ENCODE results near the gene PDCD2L. TPM values are rescaled to one million over a fixed set of nuclear protein-coding genes. Genes with fewer than 3 reads are reported as not detected.
"Not testable (repeated sequence)": the region's sequence is repeated elsewhere in the genome, so short reads cannot be mapped to it uniquely, and the experiment has no call there.

PDCD2L gene
- total and polyA plus RNA-seq, 9 of the 15 experiments (the other 6 are each of a cell fraction or from before 2014, with no cell fraction given), result 12.1 to 68.5 (median 56.3) TPM

- H3K9ac ChIP-seq (ENCODE audit: insufficient read depth in 1 of 2, low read depth in 2 of 2, low read length in 2 of 2); DNase-seq (ENCODE audit: extremely low read depth in 1 of 4, low spot score in 3 of 4); H3K27ac ChIP-seq (ENCODE audit: extremely low read depth, low read depth, low read length); in situ Hi-C loops (cut with MboI); intact Hi-C loops (cut with micrococcal nuclease); H3K4me1 ChIP-seq (replicated peaks in 1 of 2; ENCODE audit: control insufficient read depth in 2 of 2, insufficient read depth in 2 of 2, low read length in 2 of 2); ATAC-seq; CTCF ChIA-PET (ENCODE audit: low intra/inter-chr PET ratio); H3K27me3 ChIP-seq (ENCODE audit: control insufficient read depth in 2 of 2, insufficient read depth in 2 of 2, low read length in 2 of 2); H3K4me2 ChIP-seq (ENCODE audit: insufficient read depth, low read length); H3K9me1 ChIP-seq (ENCODE audit: control insufficient read depth, insufficient read depth, low read length); H2AFZ ChIP-seq (ENCODE audit: low read depth, low read length); H4K20me1 ChIP-seq (replicated peaks; ENCODE audit: control insufficient read depth, insufficient read depth, low read length); BruUV-seq (replicated peaks); H3K4me3 ChIP-seq; FAIRE-seq: not testable (repeated sequence)
- H3K79me2 ChIP-seq (ENCODE audit: control insufficient read depth, insufficient read depth, low read length), result peaks cover 20% of the 10 kb centered on the region
- peaks cover 97% of the 10 kb centered on the region for H3K36me3 ChIP-seq (ENCODE audit: control insufficient read depth, insufficient read depth, low read length)
- peak; percentile 93 for TF ChIP-seq ZNF121 (CRISPR knock-in tag; conservative IDR thresholded peaks at IDR 0.05)
- H3K9me3 ChIP-seq (replicated peaks; ENCODE audit: control insufficient read depth, insufficient read depth, low read depth, low read length), result peaks cover 26% of the 10 kb centered on the region
- POLR2A ChIA-PET, result interaction anchor here (1.0 kb wide), 1 partner anchor 30 kb away, joined by 5 read pairs; no protein-coding TSS in a partner anchor
- 100% methylated on average over 2 of the region's 2 CpGs for WGBS (ENCODE audit: insufficient coverage, low coverage, missing lambda C conversion rate)
These were observed 15.5 kb upstream of the PDCD2L start for GRCh38 chr19:34388745-34389144.

DNA sequence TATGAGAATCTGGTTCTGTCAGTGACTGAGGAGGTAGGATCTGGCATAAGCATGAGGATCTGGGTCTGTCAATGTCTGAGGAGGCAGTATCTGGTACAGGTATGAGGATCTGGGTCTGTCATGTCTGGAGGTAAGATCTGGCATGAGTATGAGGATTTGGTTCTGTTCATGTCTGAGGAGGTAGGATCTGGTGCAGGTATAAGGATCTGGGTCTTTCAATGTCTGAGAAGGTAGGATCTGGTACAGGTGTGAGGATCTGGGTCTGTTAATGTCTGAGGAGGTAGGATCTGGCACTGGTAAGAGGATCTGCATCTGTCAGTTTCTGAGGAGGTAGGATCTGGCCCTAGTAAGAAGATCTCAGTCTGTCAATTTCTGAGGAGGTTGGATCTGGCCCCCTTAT is 12.4 kb upstream of the PDCD2L start:
- H3K36me3 ChIP-seq (ENCODE audit: control insufficient read depth, insufficient read depth, low read length), result peaks cover 99% of the 10 kb centered on the region
- DNase-seq (ENCODE audit: extremely low read depth in 1 of 4, low spot score in 3 of 4), result peak in 3 of 4 experiments; percentile 44 to 59 (median 58)

More for the DNA sequence above, 12.4 kb upstream of the PDCD2L start:
- BruUV-seq (replicated peaks), result no TSS peak
- in situ Hi-C loops (cut with MboI) (no loop called here), intact Hi-C loops (cut with micrococcal nuclease) (no loop called here)
- no peak overlapping the region for H2AFZ ChIP-seq (ENCODE audit: low read depth, low read length)
- CTCF ChIA-PET (ENCODE audit: low intra/inter-chr PET ratio), result interaction anchor here (0.5 kb wide), 1 partner anchor 63 kb away, joined by 3 read pairs; no protein-coding TSS in a partner anchor
- no peak overlapping the region for H3K4me3 ChIP-seq
- no peak for ATAC-seq
- H3K4me1 ChIP-seq (replicated peaks in 1 of 2; ENCODE audit: control insufficient read depth in 2 of 2, insufficient read depth in 2 of 2, low read length in 2 of 2), result no peaks in the 10 kb centered on the region
- no peaks in the 10 kb centered on the region; the same call in none of the 2 replicates for H4K20me1 ChIP-seq (replicated peaks; ENCODE audit: control insufficient read depth, insufficient read depth, low read length)
- no peak for FAIRE-seq
- TF ChIP-seq SREBF1 (IDR thresholded peaks at IDR 0.05; ENCODE audit: borderline replicate concordance, low read depth, low read length), result no peak
- H3K27ac ChIP-seq (ENCODE audit: extremely low read depth, low read depth, low read length), result no peak overlapping the region
- H3K27me3 ChIP-seq (ENCODE audit: control insufficient read depth in 2 of 2, insufficient read depth in 2 of 2, low read length in 2 of 2), result no peaks in the 10 kb centered on the region
- H3K9me3 ChIP-seq (replicated peaks; ENCODE audit: control insufficient read depth, insufficient read depth, low read depth, low read length), result peaks cover 26% of the 10 kb centered on the region
- POLR2A ChIA-PET, result no interaction called here
- no peak overlapping the region for H3K9ac ChIP-seq (ENCODE audit: insufficient read depth in 1 of 2, low read depth in 2 of 2, low read length in 2 of 2)
- peaks cover 3% of the 10 kb centered on the region for H3K9me1 ChIP-seq (ENCODE audit: control insufficient read depth, insufficient read depth, low read length)
- no peak overlapping the region for H3K4me2 ChIP-seq (ENCODE audit: insufficient read depth, low read length)
- H3K79me2 ChIP-seq (ENCODE audit: control insufficient read depth, insufficient read depth, low read length), result peaks cover 15% of the 10 kb centered on the region

Data from K562 (cell line).